ENCODE results near the gene PMPCB. TPM values are rescaled to one million over a fixed set of nuclear protein-coding genes. Genes with fewer than 3 reads are reported as not detected.

The PMPCB gene
- 61.9 to 77.2 TPM (median 63.0 TPM) in 5 replicates for total RNA-seq (2022; extraction: Qiagen RNA extraction)

DNA sequence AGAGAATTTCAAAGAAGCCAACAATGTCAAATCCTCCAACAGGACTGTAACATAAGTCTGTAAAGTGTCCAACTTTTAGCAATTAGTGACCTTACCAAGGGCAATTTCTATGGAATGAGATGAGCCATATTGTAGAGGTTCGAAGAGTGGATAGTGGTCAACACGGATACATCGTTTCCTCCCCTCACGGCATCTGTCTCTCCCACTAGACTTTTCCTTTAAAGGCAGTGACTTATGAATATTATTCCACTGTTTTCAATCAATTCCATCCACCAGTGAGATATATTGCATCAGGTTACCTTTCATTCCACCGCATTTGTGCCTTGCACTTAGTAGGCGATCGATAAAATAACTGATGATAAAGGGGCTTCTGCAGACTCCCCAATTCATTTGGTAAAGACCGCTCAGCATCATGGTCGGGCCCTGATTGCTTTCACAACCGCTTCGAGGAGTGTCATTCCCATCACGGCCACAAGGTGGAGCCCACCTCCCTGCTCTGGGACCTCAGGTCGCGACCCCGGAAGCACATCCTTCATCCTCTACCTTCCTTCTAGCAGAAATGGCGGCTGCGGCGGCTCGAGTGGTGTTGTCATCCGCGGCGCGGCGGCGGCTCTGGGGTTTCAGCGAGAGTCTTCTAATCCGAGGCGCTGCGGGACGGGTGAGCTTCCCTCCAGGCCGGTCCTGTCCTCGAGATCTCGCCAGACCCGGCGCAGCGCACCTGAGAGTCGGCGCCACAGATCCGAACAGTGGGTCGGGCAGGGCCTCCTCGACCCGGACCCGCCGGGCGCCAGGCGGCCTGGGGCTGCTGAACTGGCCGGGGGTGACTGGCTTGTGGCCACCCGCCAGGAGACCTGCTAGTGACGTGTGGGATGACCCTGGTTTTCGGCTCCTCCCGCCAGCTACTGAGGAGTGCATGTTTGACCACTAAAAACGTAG is at the start of gene PMPCB:
TSS of gene PMPCB (plus strand) at position 535 of the 936 bp plus-strand sequence. CDS start at position 560, 25 bp downstream.

GRCh38 chr7:103344453-103345149 is 47.4 kb downstream of the PMPCB start, which contains the start of gene DNAJC2:
Gene DNAJC2 (minus strand): TSS chr7:103344767. CDS start chr7:103344622, 145 bp downstream.

DNA sequence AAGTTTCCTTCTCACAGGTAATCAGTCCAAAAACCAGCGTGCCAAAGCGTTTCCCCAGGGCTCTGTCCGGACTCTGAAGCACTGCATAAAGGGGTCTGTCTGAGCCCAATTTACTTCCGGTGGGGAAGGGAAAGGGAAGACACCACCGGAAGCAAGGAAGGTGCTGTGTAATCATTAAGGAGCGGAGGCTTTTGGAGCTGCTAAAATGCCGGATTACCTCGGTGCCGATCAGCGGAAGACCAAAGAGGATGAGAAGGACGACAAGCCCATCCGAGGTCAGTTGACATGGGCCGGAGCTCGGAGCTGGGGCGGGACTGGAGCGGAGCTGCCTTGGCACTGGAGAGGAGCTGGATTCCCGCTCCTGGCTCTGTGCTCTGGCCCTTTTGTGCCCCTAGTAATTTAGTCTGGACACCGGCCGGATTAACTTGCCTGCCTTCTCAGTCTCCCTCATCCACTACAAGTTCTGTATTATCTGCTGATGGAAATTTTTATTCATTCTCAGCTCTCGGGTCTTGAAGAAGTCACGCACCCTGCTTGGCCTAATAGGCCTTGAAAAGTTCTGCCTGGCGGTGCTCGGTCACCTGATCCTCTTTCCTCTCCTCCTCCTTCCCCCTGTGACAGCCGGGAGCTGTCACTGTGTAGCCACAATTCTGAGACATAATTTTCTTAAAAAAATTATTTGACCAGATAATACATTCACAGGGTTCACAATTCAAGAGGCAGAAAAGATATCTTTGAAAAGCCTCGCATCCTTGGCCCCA is 50.5 kb downstream of the PMPCB start, which contains the start of gene PSMC2:
TSS of gene PSMC2 (plus strand) at position 137 of the 761 bp plus-strand sequence. CDS start at position 206, 69 bp downstream.

Other genes with a start within 250 kb of the PMPCB start
- 0.18 to 0.53 TPM (median 0.40 TPM) in 5 replicates for gene FBXL13, start 222.6 kb upstream of the PMPCB start, total RNA-seq (2022; extraction: Qiagen RNA extraction)
- gene ARMC10, start 222.3 kb upstream of the PMPCB start, total RNA-seq (2022; extraction: Qiagen RNA extraction), result 27.1 to 35.1 TPM (median 31.9 TPM) in 5 replicates
- gene NAPEPLD, start 148.3 kb upstream of the PMPCB start, total RNA-seq (2022; extraction: Qiagen RNA extraction), result 3.0 to 4.0 TPM (median 3.3 TPM) in 5 replicates
- gene DNAJC2, start 47.3 kb downstream of the PMPCB start, total RNA-seq (2022; extraction: Qiagen RNA extraction), result 32.7 to 43.6 TPM (median 36.8 TPM) in 5 replicates
- gene PSMC2, start 50.2 kb downstream of the PMPCB start, total RNA-seq (2022; extraction: Qiagen RNA extraction), result 141 to 194 TPM (median 148 TPM) in 5 replicates
- not detected in 5 replicates for gene SLC26A5, start 148.8 kb downstream of the PMPCB start, total RNA-seq (2022; extraction: Qiagen RNA extraction)